Parathyroid adenoma (tissue), 2 donors: Measurements from ENCODE around the gene ALDH8A1.

Experiments
- H2AFZ ChIP-seq: fragments of 300-600 bp; sonication (generic); one replicate; pipeline ENCODE4 v1.7.0; 2017; ENCODE audit warnings: antibody characterized with exemption, mild to moderate bottlenecking
- H3K27ac ChIP-seq: fragments of 300-600 bp; sonication (generic); one replicate; pipeline ENCODE4 v1.7.0; 2017
- H3K27me3 ChIP-seq: fragments of 300-600 bp; sonication (generic); one replicate; pipeline ENCODE4 v1.7.0; 2017; ENCODE audit warnings: low read length; ENCODE audit not compliant: control insufficient read depth, insufficient read depth
- H3K36me3 ChIP-seq: fragments of 300-600 bp; sonication (generic); one replicate; pipeline ENCODE4 v1.7.0; 2017; ENCODE audit warnings: low read length; ENCODE audit not compliant: control insufficient read depth, insufficient read depth
- H3K4me1 ChIP-seq: fragments of 300-600 bp; sonication (generic); one replicate; pipeline ENCODE4 v1.7.0; 2017; ENCODE audit warnings: control low read depth
- H3K4me2 ChIP-seq: fragments of 300-600 bp; sonication (generic); one replicate; pipeline ENCODE4 v1.7.0; 2017; ENCODE audit warnings: low read length
- H3K4me3 ChIP-seq: fragments of 300-600 bp; sonication (generic); one replicate; pipeline ENCODE4 v1.7.0; 2017; ENCODE audit warnings: low read depth, low read length
- H3K79me2 ChIP-seq: fragments of 300-600 bp; sonication (generic); one replicate; pipeline ENCODE4 v1.7.0; 2017; ENCODE audit warnings: control low read depth
- H3K9ac ChIP-seq: fragments of 300-600 bp; sonication (generic); one replicate; pipeline ENCODE4 v1.7.0; 2017; ENCODE audit warnings: mild to moderate bottlenecking
- H3K9me3 ChIP-seq: fragments of 300-600 bp; sonication (generic); one replicate; pipeline ENCODE4 v1.7.0; 2017; ENCODE audit warnings: low read length; ENCODE audit not compliant: control insufficient read depth
- CTCF ChIP-seq: fragments of 300-600 bp; sonication (generic); IDR thresholded peaks from one replicate; pipeline ENCODE4 v1.7.0; 2017; ENCODE audit warnings: antibody characterized with exemption, mild to moderate bottlenecking
- donor health status: primary hyperparathyroidism.

Gene ALDH8A1

GRCh38 chr6:134884752-134885151 is 65.1 kb downstream of the ALDH8A1 start:
- Histone ChIP-seq H3K4me3 (no peak overlapping the region), H3K27ac (no peak overlapping the region), H3K4me1 (peaks cover 27% of the 10 kb centered on the region), H3K27me3 (no peaks in the 10 kb centered on the region), H3K4me2 (no peak overlapping the region), H2AFZ (no peak overlapping the region), H3K36me3 (no peaks in the 10 kb centered on the region), H3K9ac (no peak overlapping the region), H3K79me2 (no peaks in the 10 kb centered on the region), H3K9me3 (no peaks in the 10 kb centered on the region)
- TF ChIP-seq CTCF = no peak

- Histone ChIP-seq H3K9ac (no peak overlapping the region), H3K36me3 (no peaks in the 10 kb centered on the region), H3K4me2 (no peak overlapping the region), H3K9me3 (no peaks in the 10 kb centered on the region), H3K27ac (peak overlapping the region; percentile 87), H2AFZ (peak overlapping the region; percentile 84), H3K27me3 (no peaks in the 10 kb centered on the region), H3K4me3 (no peak overlapping the region), H3K4me1 (peaks cover 27% of the 10 kb centered on the region), H3K79me2 (no peaks in the 10 kb centered on the region)
- TF ChIP-seq CTCF = no peak
Observed at GRCh38 chr6:134883314-134883713, 66.6 kb downstream of the ALDH8A1 start.

GRCh38 chr6:134882426-134883038 is 67.4 kb downstream of the ALDH8A1 start:
- Histone ChIP-seq H3K79me2 (no peaks in the 10 kb centered on the region), H3K27ac (peak overlapping the region; percentile 87), H3K9ac (no peak overlapping the region)

GRCh38 chr6:134880487-134881190 is 69.3 kb downstream of the ALDH8A1 start:
- Histone ChIP-seq H3K4me2 (no peak overlapping the region), H3K4me3 (no peak overlapping the region), H3K79me2 (no peaks in the 10 kb centered on the region), H3K36me3 (no peaks in the 10 kb centered on the region), H3K9ac (no peak overlapping the region), H3K9me3 (no peaks in the 10 kb centered on the region), H3K27me3 (no peaks in the 10 kb centered on the region), H3K27ac (no peak overlapping the region), H3K4me1 (peaks cover 14% of the 10 kb centered on the region), H2AFZ (peak overlapping the region; percentile 5)
- no peak for TF ChIP-seq CTCF

More at GRCh38 chr6:134882426-134883038, 67.4 kb downstream of the ALDH8A1 start:
- peak overlapping the region; percentile 84 for H2AFZ ChIP-seq
- TF ChIP-seq CTCF = peak; percentile 87
- no peak overlapping the region for H3K4me3 ChIP-seq
- H3K27me3 ChIP-seq = no peaks in the 10 kb centered on the region
- no peaks in the 10 kb centered on the region for H3K36me3 ChIP-seq
- no peak overlapping the region for H3K4me2 ChIP-seq
- peaks cover 27% of the 10 kb centered on the region for H3K4me1 ChIP-seq
- H3K9me3 ChIP-seq = no peaks in the 10 kb centered on the region

- H3K79me2 ChIP-seq = no peaks in the 10 kb centered on the region
- no peaks in the 10 kb centered on the region for H3K9me3 ChIP-seq
- H3K4me3 ChIP-seq = no peak overlapping the region
- no peak overlapping the region for H2AFZ ChIP-seq
- H3K9ac ChIP-seq = no peak overlapping the region
- H3K27ac ChIP-seq = no peak overlapping the region
- H3K27me3 ChIP-seq = no peaks in the 10 kb centered on the region
- no peak for TF ChIP-seq CTCF
- H3K36me3 ChIP-seq = no peaks in the 10 kb centered on the region
- no peak overlapping the region for H3K4me2 ChIP-seq
- H3K4me1 ChIP-seq = peaks cover 9% of the 10 kb centered on the region
Observed at GRCh38 chr6:134878136-134878535, 71.8 kb downstream of the ALDH8A1 start.
